Articular chondrocyte of knee joint (primary cell): Measurements from ENCODE around the gene ACTR1B. TPM values are rescaled to one million over a fixed set of nuclear protein-coding genes. Genes with fewer than 3 reads are reported as not detected.

Experiments used
- small RNA-seq: library from RNA; depleted of rRNA; stranded (forward); fragments of <200 nt; gene quantifications from one replicate; pipeline ENCODE3, GENCODE V24; 2012
- total RNA-seq: library from RNA; depleted of rRNA; stranded (reverse); fragments of >200 nt; gene quantifications from 2 replicates; pipeline ENCODE4 v1.2.3, GENCODE V29; 2012

The ACTR1B gene
- total RNA-seq, result 33.8 and 37.6 TPM in 2 replicates

GRCh38 chr2:97663962-97664635 lies at the start of gene ACTR1B:
TSS of gene ACTR1B (minus strand) at chr2:97664044. CDS start at chr2:97663890, 154 bp downstream.

DNA sequence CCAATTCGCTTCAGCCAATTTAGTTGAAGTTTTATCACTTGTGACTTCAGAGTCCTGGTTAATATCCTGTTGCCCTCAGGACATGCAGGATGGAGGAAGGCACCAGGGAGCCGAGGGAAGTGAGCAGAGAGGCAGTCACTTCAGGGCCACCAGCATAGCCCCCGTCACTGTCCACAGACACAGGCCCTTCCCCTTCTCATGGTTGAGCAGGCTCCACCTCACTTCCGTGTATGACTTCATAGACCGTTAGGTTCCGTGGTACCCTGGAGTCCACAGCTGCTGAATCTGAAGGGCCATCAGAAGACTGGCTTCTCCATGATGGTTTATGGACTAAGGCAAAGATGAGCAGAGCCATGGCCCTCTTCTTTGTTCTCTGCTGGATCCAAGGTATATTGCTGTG lies 5.6 kb upstream of the ACTR1B start, which contains the start of gene C2orf92:
Gene C2orf92, plus strand, starts transcription at position 266 of the 400 bp plus-strand sequence. Its CDS starts 76 bp downstream, at position 342.

DNA sequence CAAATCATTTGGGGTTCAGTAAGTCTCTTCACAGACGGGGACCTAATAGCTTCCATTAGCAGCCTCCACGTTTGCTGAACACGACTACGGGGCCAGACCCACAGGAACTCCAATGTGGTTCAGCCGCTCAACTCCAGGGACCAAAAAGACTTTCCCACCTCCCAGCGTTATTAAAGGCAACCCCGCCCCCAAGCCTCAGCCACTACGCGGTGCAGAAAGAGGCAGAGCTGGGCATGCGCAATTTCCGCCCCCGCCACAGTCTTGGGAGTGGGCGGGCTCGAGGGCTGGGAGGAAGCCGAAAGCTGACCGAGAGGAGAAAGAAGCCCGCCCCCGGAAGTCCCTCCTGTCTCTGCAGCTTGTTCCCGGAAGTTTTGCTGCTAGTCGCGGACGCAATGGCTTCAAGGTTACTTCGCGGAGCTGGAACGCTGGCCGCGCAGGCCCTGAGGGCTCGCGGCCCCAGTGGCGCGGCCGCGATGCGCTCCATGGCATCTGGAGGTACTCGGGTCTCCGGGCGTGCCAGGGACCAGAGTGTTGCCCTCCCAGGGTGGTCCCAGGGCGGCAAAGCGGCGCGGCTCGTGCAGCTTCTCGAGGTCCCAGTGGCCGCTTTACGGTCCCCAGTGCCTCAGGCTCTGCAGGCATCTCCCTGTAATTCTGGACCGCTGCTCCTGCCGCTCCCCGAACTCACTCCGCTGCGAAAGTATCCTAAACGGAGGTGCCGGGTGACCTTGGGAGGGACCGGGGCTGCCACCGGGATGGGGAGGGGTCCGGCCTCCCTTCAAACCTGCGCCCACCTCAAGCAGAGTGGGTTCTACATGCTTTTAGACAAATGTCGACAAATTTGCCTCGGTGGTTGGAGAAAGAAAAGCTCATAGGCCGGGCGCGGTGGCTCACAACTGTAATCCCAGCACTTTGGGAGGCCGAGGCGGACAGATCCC lies 17.9 kb downstream of the ACTR1B start, which contains the start of gene COX5B:
Gene COX5B, plus strand, starts transcription at position 368 of the 935 bp plus-strand sequence. Its CDS starts 25 bp downstream, at position 393.

Small RNA genes lying within 50 kb of the gene (small RNA-seq; reads per million reads assigned to genes)
- 1.0 reads per million, percentile 44 among the genes with 10 or more reads in this experiment for gene RNU4-8P

Other genes starting within 250 kb of the ACTR1B start
- gene ANKRD36B, start 74.2 kb downstream of the ACTR1B start, total RNA-seq, result 66.3 and 83.6 TPM in 2 replicates
- gene COX5B, start 18.0 kb downstream of the ACTR1B start, total RNA-seq, result 195 and 227 TPM in 2 replicates
- 2.2 and 4.0 TPM in 2 replicates for gene C2orf92, start 5.7 kb upstream of the ACTR1B start, total RNA-seq
- gene ZAP70, start 49.5 kb upstream of the ACTR1B start, total RNA-seq, result not detected in 2 replicates